Subcutaneous abdominal adipose tissue (tissue), 5 donors: ENCODE results near the gene SELENOO.
"Not testable (repeated sequence)": the region's sequence is repeated elsewhere in the genome, so short reads cannot be mapped to it uniquely, and the experiment has no call there.

Source experiments
- H3K27ac ChIP-seq: one replicate; pipeline ENCODE4 v1.7.0; 2013; ENCODE audit warnings: low read depth, mild to moderate bottlenecking, inconsistent platforms, low read length, moderate library complexity
- H3K27me3 ChIP-seq, 5 donors: one replicate each; pipeline ENCODE4 v1.7.0; 2013; ENCODE audit warnings: low read length in 5 of 5, inconsistent platforms in 1 of 5; ENCODE audit not compliant: control insufficient read depth in 5 of 5, insufficient read depth in 4 of 5
- H3K36me3 ChIP-seq, 5 donors: one replicate each; pipeline ENCODE4 v1.7.0; 2013; ENCODE audit warnings: low read length in 5 of 5; ENCODE audit not compliant: control insufficient read depth in 5 of 5, insufficient read depth in 5 of 5
- H3K4me1 ChIP-seq, 5 donors: one replicate each; pipeline ENCODE4 v1.7.0; 2013; ENCODE audit warnings: low read length in 5 of 5, mild to moderate bottlenecking in 3 of 5, moderate library complexity in 1 of 5; ENCODE audit not compliant: control insufficient read depth in 5 of 5, insufficient read depth in 5 of 5
- H3K4me3 ChIP-seq, 5 donors: one replicate each; pipeline ENCODE4 v1.7.0; 2013; ENCODE audit warnings: low read length in 5 of 5, low read depth in 1 of 5
- H3K9ac ChIP-seq, 5 donors: one replicate each; pipeline ENCODE4 v1.7.0; 2013; ENCODE audit warnings: low read length in 5 of 5, mild to moderate bottlenecking in 4 of 5, moderate library complexity in 3 of 5
- H3K9me3 ChIP-seq, 5 donors: one replicate each; pipeline ENCODE4 v1.7.0; 2013; ENCODE audit warnings: low read length in 5 of 5; ENCODE audit not compliant: control insufficient read depth in 5 of 5
- donor health status: healthy.
- donor health status: healthy.
- donor health status: healthy.
- donor health status: healthy.
- donor health status: healthy.

SELENOO gene

DNA sequence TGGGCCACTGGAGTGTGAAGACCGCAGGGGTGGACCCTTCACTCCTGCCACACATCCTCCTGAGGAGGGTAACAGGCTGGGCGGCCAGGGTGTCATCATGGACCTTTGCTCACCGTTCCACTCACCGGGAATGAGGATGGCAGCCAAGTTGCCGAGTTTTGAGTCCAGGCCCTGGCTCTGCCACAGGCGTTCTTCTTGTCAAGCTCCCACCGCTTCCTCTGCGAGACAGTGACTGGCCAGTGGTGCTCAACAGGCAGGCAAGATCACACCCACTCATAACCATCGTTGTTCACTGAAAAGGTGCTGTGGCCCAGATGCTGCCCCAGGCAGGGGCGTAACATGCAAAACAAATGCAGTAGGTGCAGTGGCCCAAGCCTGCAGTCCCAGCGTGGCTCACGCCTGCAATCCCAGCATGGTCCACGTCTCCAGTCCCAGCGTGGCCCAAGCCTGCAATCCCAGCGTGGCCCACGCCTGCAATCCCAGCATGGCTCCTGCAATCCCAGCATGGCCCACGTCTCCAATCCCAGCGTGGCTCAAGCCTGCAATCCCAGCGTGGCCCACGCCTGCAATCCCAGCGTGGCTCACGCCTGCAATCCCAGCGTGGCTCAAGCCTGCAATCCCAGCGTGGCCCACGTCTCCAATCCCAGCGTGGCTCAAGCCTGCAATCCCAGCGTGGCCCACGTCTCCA is 35.2 kb upstream of the SELENOO start:
- no peaks in the 10 kb centered on the region for H3K36me3 ChIP-seq
- H3K9ac ChIP-seq = no peak overlapping the region
- no peaks in the 10 kb centered on the region for H3K9me3 ChIP-seq
- peaks cover 5 to 20% (median 9%) of the 10 kb centered on the region in 5 donors for H3K27me3 ChIP-seq
- no peak overlapping the region for H3K27ac ChIP-seq
- peaks cover 0 to 3% (median under 1%) of the 10 kb centered on the region in 5 donors for H3K4me1 ChIP-seq
- no peak overlapping the region for H3K4me3 ChIP-seq

DNA sequence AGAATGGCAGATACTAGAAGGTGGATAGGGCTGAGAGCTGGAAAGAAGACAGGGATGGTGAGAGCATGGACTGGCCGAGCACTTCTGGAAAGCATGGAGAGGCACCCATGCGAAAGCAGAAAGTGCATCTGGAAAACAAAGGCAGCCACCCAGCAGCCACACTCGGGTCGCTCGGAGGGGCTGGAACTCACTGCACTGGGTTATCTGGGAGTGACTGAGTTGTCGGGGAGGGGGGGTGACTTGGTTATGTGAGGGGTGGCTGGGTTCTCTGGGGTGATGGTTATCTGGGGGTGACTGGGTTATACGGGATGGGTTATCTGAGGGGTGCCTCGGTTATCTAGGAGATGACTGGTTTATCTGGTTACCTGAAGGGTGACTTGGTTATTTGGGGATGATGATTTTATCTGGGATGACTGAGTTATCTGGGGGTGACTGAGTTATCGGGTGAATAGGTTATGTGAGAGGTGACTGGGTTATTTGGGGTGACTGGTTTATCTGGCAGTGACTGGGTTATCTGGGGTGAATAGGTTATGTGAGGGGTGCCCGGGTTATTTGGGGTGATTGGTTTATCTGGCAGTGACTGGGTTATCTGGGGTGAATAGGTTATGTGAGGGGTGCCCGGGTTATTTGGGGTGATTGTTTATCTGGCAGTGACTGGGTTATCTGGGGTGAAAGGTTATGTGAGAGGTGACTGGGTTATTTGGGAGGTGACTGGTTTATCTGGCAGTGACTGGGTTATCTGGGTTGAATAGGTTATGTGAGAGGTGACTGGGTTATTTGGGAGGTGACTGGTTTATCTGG is 32.9 kb upstream of the SELENOO start:
- H3K9ac ChIP-seq = no peak overlapping the region
- H3K27me3 ChIP-seq = peaks cover 5 to 24% (median 20%) of the 10 kb centered on the region in 5 donors
- no peaks in the 10 kb centered on the region for H3K36me3 ChIP-seq
- peaks cover 0 to 6% (median 5%) of the 10 kb centered on the region in 5 donors for H3K4me1 ChIP-seq
- no peaks in the 10 kb centered on the region for H3K9me3 ChIP-seq
- H3K4me3 ChIP-seq = no peak overlapping the region
- H3K27ac ChIP-seq = no peak overlapping the region

DNA sequence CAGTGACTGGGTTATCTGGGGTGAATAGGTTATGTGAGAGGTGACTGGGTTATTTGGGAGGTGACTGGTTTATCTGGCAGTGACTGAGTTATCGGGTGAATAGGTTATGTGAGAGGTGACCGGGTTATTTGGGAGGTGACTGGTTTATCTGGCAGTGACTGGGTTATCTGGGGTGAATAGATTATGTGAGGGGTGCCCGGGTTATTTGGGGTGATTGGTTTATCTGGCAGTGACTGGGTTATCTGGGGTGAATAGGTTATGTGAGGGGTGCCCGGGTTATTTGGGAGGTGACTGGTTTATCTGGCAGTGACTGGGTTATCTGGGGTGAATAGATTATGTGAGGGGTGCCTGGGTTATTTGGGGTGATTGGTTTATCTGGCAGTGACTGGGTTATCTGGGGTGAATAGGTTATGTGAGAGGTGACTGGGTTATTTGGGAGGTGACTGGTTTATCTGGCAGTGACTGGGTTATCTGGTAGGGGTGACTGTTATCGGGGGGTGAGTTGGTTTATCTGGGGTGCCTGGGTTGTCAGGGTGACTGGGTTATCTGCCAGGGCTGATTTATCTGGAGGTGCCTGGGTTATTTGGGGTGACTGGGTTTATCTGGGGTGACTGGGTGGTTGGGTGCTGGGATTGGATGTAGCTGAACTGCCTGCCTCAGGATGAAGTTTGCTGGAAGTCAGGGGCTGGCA is 32.2 kb upstream of the SELENOO start:
- H3K9ac ChIP-seq, H3K9me3 ChIP-seq, H3K36me3 ChIP-seq, H3K27ac ChIP-seq, H3K4me3 ChIP-seq, H3K4me1 ChIP-seq: not testable (repeated sequence)
- H3K27me3 ChIP-seq = peaks cover 5 to 23% (median 20%) of the 10 kb centered on the region in 5 donors

DNA sequence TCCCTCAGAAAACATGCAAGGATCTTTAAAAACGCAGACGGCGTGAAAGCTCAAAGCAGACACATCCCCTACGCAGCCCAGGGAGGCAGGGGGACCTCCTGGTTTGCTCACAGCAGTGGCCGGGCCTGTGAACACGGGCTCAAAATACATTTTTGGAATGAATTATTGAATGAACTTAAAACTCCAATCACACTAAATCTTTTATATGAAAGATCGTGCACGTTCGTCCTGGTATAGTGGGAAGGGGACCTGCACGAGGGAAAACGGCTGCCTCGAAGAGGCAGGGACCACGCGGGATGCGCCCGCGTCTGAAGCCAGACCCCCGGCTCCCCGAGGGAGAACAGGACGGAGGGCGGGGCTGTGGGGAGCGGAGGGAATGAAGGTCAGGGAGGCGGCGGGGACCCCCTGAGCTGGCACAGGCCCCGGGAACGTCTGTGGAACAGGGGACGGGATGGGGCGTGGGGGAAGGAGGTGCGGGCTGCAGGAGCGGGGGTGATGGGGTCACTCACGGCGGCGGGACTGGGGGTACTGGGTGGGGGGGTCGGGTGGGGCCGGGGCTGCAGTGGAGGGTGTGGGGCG is 31.5 kb upstream of the SELENOO start:
- H3K27ac ChIP-seq = no peak overlapping the region
- H3K4me3 ChIP-seq = no peak overlapping the region
- no peaks in the 10 kb centered on the region for H3K36me3 ChIP-seq
- H3K9ac ChIP-seq = no peak overlapping the region
- H3K27me3 ChIP-seq = peaks cover 5 to 27% (median 24%) of the 10 kb centered on the region in 5 donors
- no peaks in the 10 kb centered on the region for H3K9me3 ChIP-seq
- peaks cover 0 to 12% (median 9%) of the 10 kb centered on the region in 5 donors for H3K4me1 ChIP-seq

DNA sequence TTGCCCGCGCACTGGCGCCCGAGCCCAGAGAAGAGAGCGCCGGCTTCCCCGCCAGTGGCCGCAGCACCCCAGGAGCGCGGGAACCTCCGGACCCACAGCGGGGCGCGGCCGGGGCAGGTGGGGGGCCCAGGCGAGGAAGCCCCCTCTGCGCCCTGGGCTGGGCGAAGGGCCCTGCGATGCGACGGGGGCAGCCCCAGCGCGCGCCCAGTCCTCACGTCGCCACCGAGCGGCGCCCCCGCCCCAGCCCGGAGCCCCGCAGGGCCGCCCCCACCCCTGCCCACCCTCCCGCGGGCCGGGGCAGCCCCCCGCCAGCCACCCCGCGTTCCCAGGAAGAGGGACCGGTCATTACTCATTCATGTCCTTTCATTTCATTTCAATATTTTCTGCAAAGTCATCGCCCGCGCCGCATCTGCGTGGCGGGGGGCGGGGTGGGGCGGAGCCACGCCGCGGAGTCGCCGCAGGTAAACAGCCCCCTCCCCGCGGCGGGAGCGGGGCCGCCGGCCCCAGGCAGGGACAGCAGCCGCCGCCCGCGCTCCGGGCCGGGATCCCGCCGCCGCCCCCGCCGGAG is 31.0 kb upstream of the SELENOO start:
- Histone ChIP-seq H3K4me1 (peaks cover 0 to 18% (median 14%) of the 10 kb centered on the region in 5 donors), H3K9me3 (no peaks in the 10 kb centered on the region), H3K4me3 (no peak overlapping the region), H3K27ac (no peak overlapping the region), H3K27me3 (peaks cover 5 to 27% (median 21%) of the 10 kb centered on the region in 5 donors), H3K36me3 (no peaks in the 10 kb centered on the region), H3K9ac (no peak overlapping the region)

DNA sequence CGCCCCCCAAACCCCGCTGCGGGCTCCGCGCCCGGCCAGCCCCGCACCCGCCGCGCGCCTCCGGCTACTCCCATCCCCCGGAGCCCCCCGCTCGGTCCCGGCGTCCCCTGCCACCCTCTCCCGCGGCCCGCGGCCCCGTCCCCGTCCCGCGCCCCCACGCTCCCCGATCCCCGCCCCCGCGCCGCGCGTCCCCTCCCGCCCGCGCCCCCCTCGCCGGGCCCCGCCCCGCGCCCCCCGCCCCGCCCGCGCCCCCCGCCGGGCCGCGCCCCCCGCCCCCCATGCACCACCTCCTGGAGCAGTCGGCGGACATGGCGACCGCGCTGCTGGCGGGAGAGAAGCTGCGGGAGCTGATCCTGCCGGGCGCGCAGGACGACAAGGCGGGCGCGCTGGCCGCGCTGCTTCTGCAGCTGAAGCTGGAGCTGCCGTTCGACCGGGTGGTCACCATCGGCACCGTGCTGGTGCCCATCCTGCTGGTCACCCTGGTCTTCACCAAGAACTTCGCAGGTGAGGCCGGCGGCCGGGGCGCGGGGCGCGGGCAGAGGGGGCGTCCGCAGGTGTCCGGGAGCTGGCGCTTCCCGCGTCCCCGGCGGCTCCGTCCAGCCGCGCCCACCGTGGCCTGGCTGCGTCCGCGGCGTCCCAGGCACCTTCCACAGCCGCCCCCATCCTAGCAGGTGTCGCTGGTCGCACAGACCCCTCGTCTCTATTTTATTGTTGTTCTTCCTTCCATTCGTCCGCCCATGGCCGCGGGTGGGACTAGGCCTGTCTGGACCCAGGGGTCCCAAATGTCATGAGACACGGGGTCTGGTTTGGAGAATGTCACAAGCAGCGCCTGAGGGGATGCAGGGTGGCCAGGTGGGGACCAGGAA is 30.1 kb upstream of the SELENOO start, which contains the start of gene PANX2:
Gene PANX2, plus strand, starts transcription at position 279 of the 866 bp plus-strand sequence. Its CDS starts 0 bp downstream, at position 279.
- H3K4me3 ChIP-seq = peak within 1 kb of the TSS in 3 of 5 donors; percentile 31 to 60 (median 57)
- H3K36me3 ChIP-seq = no peaks in the 10 kb centered on the region
- peaks cover 5 to 27% (median 24%) of the 10 kb centered on the region in 5 donors for H3K27me3 ChIP-seq
- H3K9ac ChIP-seq = no peak within 1 kb of the TSS
- peaks cover 0 to 18% (median 14%) of the 10 kb centered on the region in 5 donors for H3K4me1 ChIP-seq
- no peaks in the 10 kb centered on the region for H3K9me3 ChIP-seq
- H3K27ac ChIP-seq = no peak within 1 kb of the TSS

DNA sequence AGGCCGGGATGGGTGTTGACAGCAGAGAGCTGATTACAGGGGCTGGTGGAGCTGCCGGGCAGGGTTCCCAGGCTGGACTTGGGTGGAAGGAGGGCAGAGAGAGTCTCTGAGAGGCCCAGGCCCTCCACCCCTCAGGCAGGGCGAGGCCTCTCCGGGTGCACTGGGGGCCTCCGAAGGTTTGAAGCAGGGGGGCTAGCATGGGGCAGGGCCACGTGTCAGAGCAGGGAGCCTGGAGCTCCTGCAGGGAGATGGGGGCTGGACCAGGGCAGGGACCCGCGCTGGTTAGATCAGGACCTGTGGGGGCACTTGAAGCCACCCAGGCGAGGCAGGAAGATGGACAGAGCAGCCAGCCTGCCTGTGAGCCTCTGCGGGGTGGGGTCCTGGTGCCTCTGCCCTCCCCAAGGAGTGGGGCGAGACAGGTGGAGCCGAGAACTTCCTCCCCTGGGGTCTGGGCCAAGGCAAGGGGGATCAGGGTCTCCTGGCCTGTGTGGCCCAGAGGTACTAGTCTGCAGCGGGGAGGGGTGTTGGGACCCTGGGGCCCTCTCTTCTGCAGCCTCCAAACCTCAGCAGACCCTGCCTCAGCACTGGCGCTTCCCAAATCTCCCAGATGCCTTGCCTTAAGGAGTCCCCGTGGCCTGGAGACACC is 29.4 kb upstream of the SELENOO start:
- no peak overlapping the region for H3K4me3 ChIP-seq
- no peaks in the 10 kb centered on the region for H3K9me3 ChIP-seq
- peaks cover 5 to 28% (median 27%) of the 10 kb centered on the region in 5 donors for H3K27me3 ChIP-seq
- H3K9ac ChIP-seq = no peak overlapping the region
- no peak overlapping the region for H3K27ac ChIP-seq
- no peaks in the 10 kb centered on the region for H3K36me3 ChIP-seq
- H3K4me1 ChIP-seq = peaks cover 0 to 18% (median 14%) of the 10 kb centered on the region in 5 donors

DNA sequence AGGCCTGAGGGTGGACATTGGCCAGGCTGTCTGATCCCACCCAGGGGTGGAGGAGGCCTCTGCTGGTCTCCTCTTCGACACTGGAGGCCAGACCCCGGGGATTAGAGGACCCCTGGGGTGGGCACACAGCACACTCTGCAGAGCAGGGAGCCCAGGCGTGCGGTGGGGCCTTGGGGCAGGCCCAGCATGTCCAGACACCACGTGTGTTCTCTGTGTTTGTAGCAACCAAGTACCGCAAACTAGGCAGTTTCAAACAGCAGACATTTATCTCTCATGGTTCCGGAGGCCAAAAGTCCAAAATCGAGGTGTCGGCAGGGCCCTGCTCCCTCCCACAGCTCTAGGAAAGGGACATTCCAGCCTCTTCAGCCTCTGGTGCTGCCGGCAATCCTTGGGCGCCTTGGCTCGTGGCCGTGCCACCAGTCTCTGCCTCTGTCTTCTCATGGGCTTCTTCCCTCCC is 28.8 kb upstream of the SELENOO start:
- Histone ChIP-seq H3K27me3 (peaks cover 5 to 32% (median 29%) of the 10 kb centered on the region in 5 donors), H3K9ac (no peak overlapping the region)

More for the DNA sequence above, 28.8 kb upstream of the SELENOO start:
- Histone ChIP-seq H3K27ac (no peak overlapping the region), H3K9me3 (no peaks in the 10 kb centered on the region), H3K36me3 (no peaks in the 10 kb centered on the region), H3K4me1 (peaks cover 0 to 18% (median 14%) of the 10 kb centered on the region in 5 donors), H3K4me3 (no peak overlapping the region)
